ENCODE measurements around the gene ZFYVE28. TPM values are rescaled to one million over a fixed set of nuclear protein-coding genes. Genes with fewer than 3 reads are reported as not detected.
A peak's percentile ranks its signal among the peaks of the same experiment; 100 is the strongest.

ZFYVE28 gene
- total and polyA plus RNA-seq, 3 experiments from 2014 or later = 12.9 to 14.8 (median 13.2) TPM

DNA sequence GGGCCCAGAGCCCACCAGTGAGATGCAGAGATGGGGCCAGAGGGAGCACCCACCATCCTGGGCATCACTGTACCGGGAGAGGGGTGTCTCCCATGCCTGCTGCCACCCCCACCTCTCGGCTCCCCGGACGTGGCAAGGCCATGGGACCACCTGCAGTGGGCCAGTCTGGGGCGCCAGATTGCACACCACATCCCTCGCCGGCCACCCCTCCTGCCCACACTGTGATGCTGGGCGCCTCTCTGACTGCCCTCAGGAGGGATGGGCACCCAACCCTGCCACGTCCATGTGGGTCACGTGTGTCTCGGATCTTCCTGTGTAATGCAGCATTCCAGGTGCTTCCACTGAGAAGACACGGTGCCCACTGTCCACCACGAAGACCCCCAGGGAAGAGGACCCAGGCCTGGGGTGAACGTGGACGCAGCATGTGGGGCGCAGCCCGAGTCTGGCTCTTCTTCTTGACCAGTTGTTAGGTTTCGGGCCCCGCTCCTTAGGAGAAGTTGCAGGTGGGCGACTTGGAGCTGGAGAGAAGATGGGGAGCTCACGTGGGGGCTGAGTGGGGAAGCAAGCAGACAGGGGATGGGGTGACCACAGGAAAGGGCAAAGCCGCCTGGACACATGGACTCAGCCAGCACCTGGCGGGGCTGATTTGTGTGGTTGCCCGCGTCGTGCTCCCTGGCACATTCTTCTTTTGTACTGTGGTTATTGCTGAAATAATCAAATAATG is 47.7 kb downstream of the ZFYVE28 start:
- DNase-seq = peak in 1 of 5 donors; percentile 43
- Histone ChIP-seq H3K27me3 (ENCODE audit: insufficient read depth, low read length, poor library complexity, severe bottlenecking) (no peaks in the 10 kb centered on the region), H3K36me3 (ENCODE audit: insufficient read depth, low read length) (no peaks in the 10 kb centered on the region), H3K27ac (ENCODE audit: low read depth, low read length) (no peak overlapping the region), H3K4me1 (ENCODE audit: insufficient read depth, low read length) (no peaks in the 10 kb centered on the region), H3K4me3 (ENCODE audit: low read length) (no peak overlapping the region), H3K9me3 (ENCODE audit: low read length) (no peaks in the 10 kb centered on the region)
- H3K9me3 Mint-ChIP-seq = peaks cover 0 to 2% (median 0%) of the 10 kb centered on the region in 5 donors
- ChIA-PET POLR2A (no interaction called here), CTCF (no interaction called here)
- H3K4me3 Mint-ChIP-seq = no peak overlapping the region
- H3K27ac Mint-ChIP-seq = peak overlapping the region in 1 of 8 donors; percentile 74
- H3K27me3 Mint-ChIP-seq = no peaks in the 10 kb centered on the region
- peaks cover 0 to 3% (median 0%) of the 10 kb centered on the region in 3 donors for H3K4me1 Mint-ChIP-seq
- H3K36me3 Mint-ChIP-seq = peaks cover 3 to 21% (median 13%) of the 10 kb centered on the region in 3 donors

GRCh38 chr4:2368746-2369437 is 49.6 kb downstream of the ZFYVE28 start:
- no peak for DNase-seq
- H3K4me3 Mint-ChIP-seq = no peak overlapping the region
- H3K27me3 Mint-ChIP-seq = no peaks in the 10 kb centered on the region
- no peaks in the 10 kb centered on the region for H3K9me3 ChIP-seq (ENCODE audit: low read length)
- H3K36me3 Mint-ChIP-seq = peaks cover 1 to 18% (median 10%) of the 10 kb centered on the region in 3 donors
- ChIA-PET CTCF (no interaction called here), POLR2A (no interaction called here)
- H3K9me3 Mint-ChIP-seq = peaks cover 0 to 2% (median 0%) of the 10 kb centered on the region in 5 donors
- no peak overlapping the region for H3K27ac Mint-ChIP-seq
- no peaks in the 10 kb centered on the region for H3K27me3 ChIP-seq (ENCODE audit: insufficient read depth, low read length, poor library complexity, severe bottlenecking)
- no peaks in the 10 kb centered on the region for H3K36me3 ChIP-seq (ENCODE audit: insufficient read depth, low read length)
- no peak overlapping the region for H3K4me3 ChIP-seq (ENCODE audit: low read length)
- H3K4me1 Mint-ChIP-seq = peaks cover 1 to 13% (median 4%) of the 10 kb centered on the region in 3 donors
- peaks cover 7% of the 10 kb centered on the region for H3K4me1 ChIP-seq (ENCODE audit: insufficient read depth, low read length)
- no peak overlapping the region for H3K27ac ChIP-seq (ENCODE audit: low read depth, low read length)

DNA sequence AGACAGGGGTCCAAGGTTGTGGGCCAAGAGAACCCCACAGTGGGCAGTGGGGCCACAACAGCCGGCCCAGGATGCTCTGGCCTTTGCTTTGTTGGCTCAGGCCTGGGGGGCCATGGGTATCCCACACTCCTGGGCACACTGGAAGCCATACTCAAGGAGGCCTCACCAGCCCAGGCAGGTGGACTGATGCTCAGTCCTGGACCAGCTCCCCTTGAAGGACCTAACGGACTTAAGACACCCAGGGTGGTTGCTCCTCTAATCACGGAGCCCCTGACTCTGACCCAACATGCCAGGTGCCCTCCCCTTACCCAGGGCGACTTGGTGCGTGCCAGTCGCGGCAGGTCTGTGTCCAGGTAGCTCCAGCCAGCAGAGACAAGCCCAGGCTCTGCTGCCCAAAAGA is 50.8 kb downstream of the ZFYVE28 start:
- peaks cover 0 to 2% (median 0%) of the 10 kb centered on the region in 5 donors for H3K9me3 Mint-ChIP-seq
- Histone ChIP-seq H3K9me3 (ENCODE audit: low read length) (no peaks in the 10 kb centered on the region), H3K4me1 (ENCODE audit: insufficient read depth, low read length) (peaks cover 16% of the 10 kb centered on the region), H3K27ac (ENCODE audit: low read depth, low read length) (no peak overlapping the region), H3K36me3 (ENCODE audit: insufficient read depth, low read length) (no peaks in the 10 kb centered on the region), H3K27me3 (ENCODE audit: insufficient read depth, low read length, poor library complexity, severe bottlenecking) (no peaks in the 10 kb centered on the region), H3K4me3 (ENCODE audit: low read length) (no peak overlapping the region)
- ChIA-PET POLR2A (interaction anchor here (0.6 kb wide), 1 partner anchor 453 kb away, joined by 3 read pairs; no protein-coding TSS in a partner anchor), CTCF (interaction anchor here (0.6 to 0.9 kb wide), 2 partner anchors 14 to 42 kb away, joined by 3 to 4 read pairs; no protein-coding TSS in a partner anchor)
- peaks cover 7 to 23% (median 7%) of the 10 kb centered on the region in 3 donors for H3K4me1 Mint-ChIP-seq
- H3K4me3 Mint-ChIP-seq = peak overlapping the region in 1 of 7 donors; percentile 40
- DNase-seq = no peak
- no peaks in the 10 kb centered on the region for H3K27me3 Mint-ChIP-seq
- peaks cover 0 to 14% (median 9%) of the 10 kb centered on the region in 3 donors for H3K36me3 Mint-ChIP-seq
- H3K27ac Mint-ChIP-seq = no peak overlapping the region

- H3K4me3 Mint-ChIP-seq = peak overlapping the region in 3 of 7 donors; percentile 15 to 32 (median 15)
- CTCF ChIA-PET = interaction anchor here (0.5 to 0.9 kb wide), 3 partner anchors 10 to 87 kb away, joined by 3 to 4 read pairs (median 3); no protein-coding TSS in a partner anchor
- DNase-seq = no peak
- peaks cover 0 to 14% (median 8%) of the 10 kb centered on the region in 3 donors for H3K36me3 Mint-ChIP-seq
- Histone ChIP-seq H3K36me3 (ENCODE audit: insufficient read depth, low read length) (no peaks in the 10 kb centered on the region), H3K4me3 (ENCODE audit: low read length) (no peak overlapping the region), H3K27me3 (ENCODE audit: insufficient read depth, low read length, poor library complexity, severe bottlenecking) (no peaks in the 10 kb centered on the region), H3K27ac (ENCODE audit: low read depth, low read length) (no peak overlapping the region), H3K4me1 (ENCODE audit: insufficient read depth, low read length) (peaks cover 16% of the 10 kb centered on the region), H3K9me3 (ENCODE audit: low read length) (no peaks in the 10 kb centered on the region)
- POLR2A ChIA-PET = interaction anchor here (0.6 kb wide), 1 partner anchor 452 kb away, joined by 3 read pairs; no protein-coding TSS in a partner anchor
- H3K27me3 Mint-ChIP-seq = no peaks in the 10 kb centered on the region
- H3K27ac Mint-ChIP-seq = peak overlapping the region in 6 of 8 donors; percentile 12 to 77 (median 54)
- H3K4me1 Mint-ChIP-seq = peaks cover 9 to 33% (median 13%) of the 10 kb centered on the region in 3 donors
- peaks cover 0 to 2% (median 0%) of the 10 kb centered on the region in 5 donors for H3K9me3 Mint-ChIP-seq
These were observed 51.9 kb downstream of the ZFYVE28 start for GRCh38 chr4:2366252-2367192.

GRCh38 chr4:2365913-2366210 is 52.6 kb downstream of the ZFYVE28 start:
- no peak overlapping the region for H3K27ac ChIP-seq (ENCODE audit: low read depth, low read length)
- no peaks in the 10 kb centered on the region for H3K27me3 ChIP-seq (ENCODE audit: insufficient read depth, low read length, poor library complexity, severe bottlenecking)
- H3K4me3 Mint-ChIP-seq = peak overlapping the region in 2 of 7 donors; percentile 15 to 32
- H3K9me3 ChIP-seq (ENCODE audit: low read length) = no peaks in the 10 kb centered on the region
- DNase-seq = no peak
- ChIA-PET CTCF (interaction anchor here (0.5 kb wide), 1 partner anchor 86 kb away, joined by 3 read pairs; no protein-coding TSS in a partner anchor), POLR2A (interaction anchor here (2.1 kb wide), 1 partner anchor 47 kb away, joined by 6 read pairs; no protein-coding TSS in a partner anchor)
- peaks cover 0 to 2% (median 0%) of the 10 kb centered on the region in 5 donors for H3K9me3 Mint-ChIP-seq
- H3K4me3 ChIP-seq (ENCODE audit: low read length) = no peak overlapping the region
- H3K27me3 Mint-ChIP-seq = no peaks in the 10 kb centered on the region
- H3K4me1 Mint-ChIP-seq = peaks cover 10 to 38% (median 19%) of the 10 kb centered on the region in 3 donors
- H3K27ac Mint-ChIP-seq = peak overlapping the region in 6 of 8 donors; percentile 12 to 77 (median 46)
- peaks cover 0 to 8% (median 3%) of the 10 kb centered on the region in 3 donors for H3K36me3 Mint-ChIP-seq
- H3K4me1 ChIP-seq (ENCODE audit: insufficient read depth, low read length) = peaks cover 16% of the 10 kb centered on the region
- no peaks in the 10 kb centered on the region for H3K36me3 ChIP-seq (ENCODE audit: insufficient read depth, low read length)

- peaks cover 10 to 38% (median 19%) of the 10 kb centered on the region in 3 donors for H3K4me1 Mint-ChIP-seq
- H3K4me3 ChIP-seq (ENCODE audit: low read length) = no peak overlapping the region
- POLR2A ChIA-PET = interaction anchor here (2.1 kb wide), 1 partner anchor 47 kb away, joined by 6 read pairs; no protein-coding TSS in a partner anchor
- DNase-seq = peak in 1 of 5 donors; percentile 49
- CTCF ChIA-PET = no interaction called here
- peaks cover 0 to 2% (median 0%) of the 10 kb centered on the region in 5 donors for H3K9me3 Mint-ChIP-seq
- H3K4me3 Mint-ChIP-seq = peak overlapping the region in 6 of 7 donors; percentile 19 to 92 (median 78)
- peaks cover 0 to 5% (median 3%) of the 10 kb centered on the region in 3 donors for H3K36me3 Mint-ChIP-seq
- no peaks in the 10 kb centered on the region for H3K27me3 Mint-ChIP-seq
- H3K27ac ChIP-seq (ENCODE audit: low read depth, low read length) = no peak overlapping the region
- no peaks in the 10 kb centered on the region for H3K27me3 ChIP-seq (ENCODE audit: insufficient read depth, low read length, poor library complexity, severe bottlenecking)
- peaks cover 16% of the 10 kb centered on the region for H3K4me1 ChIP-seq (ENCODE audit: insufficient read depth, low read length)
- no peaks in the 10 kb centered on the region for H3K9me3 ChIP-seq (ENCODE audit: low read length)
- H3K27ac Mint-ChIP-seq = peak overlapping the region in 5 of 8 donors; percentile 32 to 77 (median 63)
- H3K36me3 ChIP-seq (ENCODE audit: insufficient read depth, low read length) = no peaks in the 10 kb centered on the region
These were observed 53.2 kb downstream of the ZFYVE28 start for GRCh38 chr4:2365054-2365912.
